ENCODE results near the gene CAMK2D.

GRCh38 chr4:113582737-113583136 lies 178.8 kb downstream of the CAMK2D start:
- no peak for TF ChIP-seq CTCF (IDR thresholded peaks at IDR 0.05)
- no peak for TF ChIP-seq POLR2A (IDR thresholded peaks at IDR 0.05)
- no peak for TF ChIP-seq EP300 (IDR thresholded peaks at IDR 0.05)

All from stomach (tissue), 4 donors.